ENCODE data around the gene FGF18.

Gene FGF18

DNA sequence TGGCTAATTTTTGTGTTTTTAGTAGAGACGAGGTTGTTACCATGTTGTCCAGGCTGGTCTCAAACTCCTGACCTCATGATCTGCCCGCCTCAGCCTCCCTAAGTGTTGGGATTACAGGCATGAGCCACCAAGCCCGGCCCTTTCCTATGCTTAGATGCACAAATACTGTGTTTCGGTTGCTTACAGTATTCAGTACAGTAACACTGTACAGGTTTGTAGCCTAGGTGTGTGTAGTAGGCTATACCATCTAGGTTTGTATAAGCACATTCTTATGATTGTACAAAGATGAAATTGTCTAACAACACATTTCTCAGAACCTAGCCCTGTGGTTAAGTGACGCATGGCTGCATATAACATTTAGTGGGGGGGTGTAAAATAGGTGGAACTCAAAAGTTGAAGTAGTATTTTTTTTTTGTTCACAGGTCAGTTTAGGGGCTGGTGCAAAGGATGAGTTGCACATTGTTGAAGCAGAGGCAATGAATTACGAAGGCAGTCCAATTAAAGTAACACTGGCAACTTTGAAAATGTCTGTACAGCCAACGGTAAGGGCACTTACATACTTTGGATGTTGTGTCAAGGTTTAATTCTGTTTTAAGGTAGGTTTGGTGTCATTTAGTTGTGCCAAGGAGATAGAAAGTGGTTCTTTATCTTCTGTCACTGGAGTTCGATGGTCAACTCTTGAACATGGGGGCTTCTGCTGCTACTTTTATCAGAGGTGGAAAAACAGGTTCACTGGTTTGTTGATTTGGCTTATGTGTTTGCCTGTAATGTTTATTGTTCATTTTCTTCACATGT, 28.4 kb upstream of the FGF18 start:
- Histone ChIP-seq H3K4me1 (ENCODE audit: control insufficient read depth, insufficient read depth, low read depth, low read length) (peaks cover 12% of the 10 kb centered on the region), H3K36me3 (ENCODE audit: control insufficient read depth in 1 of 2, insufficient read depth in 2 of 2, low read depth in 1 of 2, low read length in 2 of 2) (peaks cover 22 to 62% of the 10 kb centered on the region in 2 experiments), H3K18ac (ENCODE audit: low read depth in 1 of 2, low read length in 2 of 2) (no peak overlapping the region), H2AFZ (ENCODE audit: low read depth, low read length) (no peak overlapping the region), H3K27ac (ENCODE audit: low read length, poor library complexity, severe bottlenecking) (no peak overlapping the region), H2BK15ac (ENCODE audit: low read depth, poor library complexity, severe bottlenecking) (no peak overlapping the region), H3K4me2 (ENCODE audit: low read length, poor library complexity, severe bottlenecking) (peak overlapping the region; percentile 73), H3K4ac (ENCODE audit: low read depth in 1 of 2, low read length in 2 of 2) (no peak overlapping the region), H3K23ac (ENCODE audit: low read length in 2 of 2) (no peak overlapping the region), H3K9ac (ENCODE audit: low read length) (peak overlapping the region; percentile 95), H3K79me1 (replicated peaks; ENCODE audit: low read length, poor library complexity, severe bottlenecking) (peaks cover 3% of the 10 kb centered on the region), H4K8ac (ENCODE audit: low read length) (no peak overlapping the region), H4K91ac (ENCODE audit: low read length) (no peak overlapping the region), H2AK5ac (ENCODE audit: low read length, severe bottlenecking) (no peak overlapping the region), H3K27me3 (ENCODE audit: control insufficient read depth in 1 of 2, insufficient read depth in 1 of 2, low read length in 2 of 2) (no peaks in the 10 kb centered on the region), H3K14ac (ENCODE audit: low read length in 2 of 2) (no peak overlapping the region), H2BK5ac (ENCODE audit: low read depth, low read length, poor library complexity, severe bottlenecking) (no peak overlapping the region), H2BK120ac (ENCODE audit: low read depth, low read length) (no peak overlapping the region), H3K9me3 (ENCODE audit: control insufficient read depth, low read length) (no peaks in the 10 kb centered on the region), H3K4me3 (ENCODE audit: insufficient read depth in 1 of 2, low read depth in 1 of 2, low read length in 2 of 2) (peak overlapping the region in 1 of 2 experiments; percentile 94), H2BK12ac (ENCODE audit: low read length in 2 of 2) (no peak overlapping the region)
- 86% methylated on average over 7 of the region's 8 CpGs for WGBS
- peak; percentile 1 for DNase-seq

DNA sequence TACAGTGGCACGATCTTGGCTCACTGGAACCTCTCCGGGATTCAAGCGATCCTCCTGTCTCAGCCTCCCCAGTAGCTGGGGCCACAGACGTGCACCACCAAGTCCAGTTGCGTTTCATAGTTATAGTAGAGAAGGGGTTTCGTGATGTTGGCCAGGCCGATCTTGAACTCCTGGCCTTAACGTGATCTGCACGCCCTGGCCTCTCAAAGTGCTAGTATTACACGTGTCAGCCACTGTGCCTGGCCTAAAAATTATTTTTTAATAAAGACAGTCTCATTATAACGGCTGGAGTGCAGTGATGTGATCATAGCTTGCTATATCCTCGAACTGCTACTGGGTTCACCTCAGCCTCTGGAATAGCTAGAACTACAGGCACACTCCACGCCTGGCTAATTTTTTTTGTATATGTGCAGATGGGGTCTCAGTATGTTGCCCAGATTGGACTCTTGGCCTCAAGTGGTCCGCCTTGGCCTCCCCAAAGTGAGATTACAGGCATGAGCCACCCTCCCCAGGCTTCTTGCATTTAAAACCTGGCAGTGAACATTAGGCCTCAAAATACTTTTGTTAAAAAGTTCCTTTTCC, 27.4 kb upstream of the FGF18 start:
- Histone ChIP-seq H3K9ac (ENCODE audit: low read length) (peak overlapping the region; percentile 14), H4K8ac (ENCODE audit: low read length) (no peak overlapping the region), H3K23ac (ENCODE audit: low read length in 2 of 2) (no peak overlapping the region), H3K4me3 (ENCODE audit: insufficient read depth in 1 of 2, low read depth in 1 of 2, low read length in 2 of 2) (peak overlapping the region in 1 of 2 experiments; percentile 29), H2AFZ (ENCODE audit: low read depth, low read length) (no peak overlapping the region), H3K36me3 (ENCODE audit: control insufficient read depth in 1 of 2, insufficient read depth in 2 of 2, low read depth in 1 of 2, low read length in 2 of 2) (peaks cover 26 to 72% of the 10 kb centered on the region in 2 experiments), H2AK5ac (ENCODE audit: low read length, severe bottlenecking) (no peak overlapping the region), H3K18ac (ENCODE audit: low read depth in 1 of 2, low read length in 2 of 2) (no peak overlapping the region), H3K14ac (ENCODE audit: low read length in 2 of 2) (no peak overlapping the region), H4K91ac (ENCODE audit: low read length) (no peak overlapping the region), H3K79me1 (replicated peaks; ENCODE audit: low read length, poor library complexity, severe bottlenecking) (no peaks in the 10 kb centered on the region), H3K27me3 (ENCODE audit: control insufficient read depth in 1 of 2, insufficient read depth in 1 of 2, low read length in 2 of 2) (no peaks in the 10 kb centered on the region), H2BK120ac (ENCODE audit: low read depth, low read length) (no peak overlapping the region), H2BK15ac (ENCODE audit: low read depth, poor library complexity, severe bottlenecking) (no peak overlapping the region), H2BK12ac (ENCODE audit: low read length in 2 of 2) (no peak overlapping the region), H3K4me2 (ENCODE audit: low read length, poor library complexity, severe bottlenecking) (no peak overlapping the region), H3K4ac (ENCODE audit: low read depth in 1 of 2, low read length in 2 of 2) (no peak overlapping the region), H3K9me3 (ENCODE audit: control insufficient read depth, low read length) (no peaks in the 10 kb centered on the region), H3K4me1 (ENCODE audit: control insufficient read depth, insufficient read depth, low read depth, low read length) (peaks cover 11% of the 10 kb centered on the region), H2BK5ac (ENCODE audit: low read depth, low read length, poor library complexity, severe bottlenecking) (no peak overlapping the region), H3K27ac (ENCODE audit: low read length, poor library complexity, severe bottlenecking) (no peak overlapping the region)
- no peak for DNase-seq
- 91% methylated on average over 12 of the region's 14 CpGs for WGBS

DNA sequence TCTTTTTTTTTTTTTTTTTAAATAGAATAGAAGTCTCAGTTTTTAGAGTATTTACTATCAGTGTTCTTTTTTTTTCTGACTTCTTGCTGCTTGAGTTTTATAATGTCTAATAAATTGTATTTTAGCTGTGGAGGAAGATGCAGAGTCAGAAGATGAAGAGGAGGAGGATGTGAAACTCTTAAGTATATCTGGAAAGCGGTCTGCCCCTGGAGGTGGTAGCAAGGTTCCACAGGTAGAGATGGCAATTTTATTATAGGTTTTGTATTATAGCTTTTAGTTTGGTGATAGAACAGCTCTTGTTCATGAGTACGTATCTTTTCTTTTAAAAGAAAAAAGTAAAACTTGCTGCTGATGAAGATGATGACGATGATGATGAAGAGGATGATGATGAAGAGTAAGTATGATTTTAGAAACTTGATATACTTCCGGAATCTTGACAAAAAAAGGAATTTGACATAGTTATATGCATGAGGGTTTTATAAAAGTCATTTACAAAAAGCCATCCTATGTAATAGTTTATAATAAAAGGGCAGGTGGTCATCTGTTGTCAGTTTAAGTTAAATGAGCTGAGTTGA, 26.8 kb upstream of the FGF18 start:
- Histone ChIP-seq H4K8ac (ENCODE audit: low read length) (no peak overlapping the region), H3K4me1 (ENCODE audit: control insufficient read depth, insufficient read depth, low read depth, low read length) (peaks cover 11% of the 10 kb centered on the region), H2BK120ac (ENCODE audit: low read depth, low read length) (no peak overlapping the region), H2BK12ac (ENCODE audit: low read length in 2 of 2) (no peak overlapping the region), H2AK5ac (ENCODE audit: low read length, severe bottlenecking) (no peak overlapping the region), H3K27me3 (ENCODE audit: control insufficient read depth in 1 of 2, insufficient read depth in 1 of 2, low read length in 2 of 2) (no peaks in the 10 kb centered on the region), H3K9me3 (ENCODE audit: control insufficient read depth, low read length) (no peaks in the 10 kb centered on the region), H3K36me3 (ENCODE audit: control insufficient read depth in 1 of 2, insufficient read depth in 2 of 2, low read depth in 1 of 2, low read length in 2 of 2) (peaks cover 28 to 78% of the 10 kb centered on the region in 2 experiments), H3K4me2 (ENCODE audit: low read length, poor library complexity, severe bottlenecking) (no peak overlapping the region), H2BK15ac (ENCODE audit: low read depth, poor library complexity, severe bottlenecking) (no peak overlapping the region), H3K4me3 (ENCODE audit: insufficient read depth in 1 of 2, low read depth in 1 of 2, low read length in 2 of 2) (no peak overlapping the region), H3K14ac (ENCODE audit: low read length in 2 of 2) (no peak overlapping the region), H3K4ac (ENCODE audit: low read depth in 1 of 2, low read length in 2 of 2) (no peak overlapping the region), H3K9ac (ENCODE audit: low read length) (peak overlapping the region; percentile 14), H3K23ac (ENCODE audit: low read length in 2 of 2) (no peak overlapping the region), H4K91ac (ENCODE audit: low read length) (no peak overlapping the region), H3K79me1 (replicated peaks; ENCODE audit: low read length, poor library complexity, severe bottlenecking) (no peaks in the 10 kb centered on the region), H3K18ac (ENCODE audit: low read depth in 1 of 2, low read length in 2 of 2) (no peak overlapping the region), H2BK5ac (ENCODE audit: low read depth, low read length, poor library complexity, severe bottlenecking) (no peak overlapping the region), H2AFZ (ENCODE audit: low read depth, low read length) (no peak overlapping the region), H3K27ac (ENCODE audit: low read length, poor library complexity, severe bottlenecking) (no peak overlapping the region)
- 97% methylated on average over 3 of the region's 4 CpGs for WGBS
- DNase-seq: no peak

DNA sequence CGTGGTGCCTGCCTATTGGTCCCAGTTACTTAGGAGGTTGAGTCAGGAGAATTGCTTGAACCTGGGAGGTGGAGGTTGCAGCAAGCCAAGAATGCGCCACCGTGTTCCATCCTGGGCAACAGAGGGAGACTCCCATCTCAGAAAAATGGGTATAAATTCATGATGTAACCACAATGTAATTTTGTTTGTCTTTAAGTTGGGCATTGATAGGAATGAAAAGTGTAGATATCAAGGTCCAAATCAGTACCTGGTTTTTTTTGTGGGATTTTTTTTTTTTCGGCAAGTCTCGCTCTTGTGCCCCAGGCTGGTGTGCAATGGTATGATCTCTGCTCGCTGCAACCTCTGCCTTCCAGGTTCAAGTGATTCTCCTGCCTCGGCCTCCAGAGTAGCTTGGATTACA, 24.4 kb upstream of the FGF18 start:
- no peak for DNase-seq
- no peaks in the 10 kb centered on the region for H3K79me1 ChIP-seq (replicated peaks; ENCODE audit: low read length, poor library complexity, severe bottlenecking)
- H2BK12ac ChIP-seq (ENCODE audit: low read length in 2 of 2): no peak overlapping the region
- H2AFZ ChIP-seq (ENCODE audit: low read depth, low read length): no peak overlapping the region
- H3K9ac ChIP-seq (ENCODE audit: low read length): no peak overlapping the region
- H2AK5ac ChIP-seq (ENCODE audit: low read length, severe bottlenecking): no peak overlapping the region
- H4K8ac ChIP-seq (ENCODE audit: low read length): no peak overlapping the region
- no peak overlapping the region for H3K4ac ChIP-seq (ENCODE audit: low read depth in 1 of 2, low read length in 2 of 2)
- H3K27me3 ChIP-seq (ENCODE audit: control insufficient read depth in 1 of 2, insufficient read depth in 1 of 2, low read length in 2 of 2): no peaks in the 10 kb centered on the region
- H2BK5ac ChIP-seq (ENCODE audit: low read depth, low read length, poor library complexity, severe bottlenecking): no peak overlapping the region
- H3K9me3 ChIP-seq (ENCODE audit: control insufficient read depth, low read length): no peaks in the 10 kb centered on the region
- H3K14ac ChIP-seq (ENCODE audit: low read length in 2 of 2): no peak overlapping the region
- H3K4me1 ChIP-seq (ENCODE audit: control insufficient read depth, insufficient read depth, low read depth, low read length): peaks cover 11% of the 10 kb centered on the region
- no peak overlapping the region for H4K91ac ChIP-seq (ENCODE audit: low read length)
- H3K18ac ChIP-seq (ENCODE audit: low read depth in 1 of 2, low read length in 2 of 2): no peak overlapping the region
- 97% methylated on average over 7 of the region's 7 CpGs for WGBS
- H3K27ac ChIP-seq (ENCODE audit: low read length, poor library complexity, severe bottlenecking): no peak overlapping the region
- H2BK15ac ChIP-seq (ENCODE audit: low read depth, poor library complexity, severe bottlenecking): no peak overlapping the region
- no peak overlapping the region for H2BK120ac ChIP-seq (ENCODE audit: low read depth, low read length)
- no peak overlapping the region for H3K4me2 ChIP-seq (ENCODE audit: low read length, poor library complexity, severe bottlenecking)
- H3K36me3 ChIP-seq (ENCODE audit: control insufficient read depth in 1 of 2, insufficient read depth in 2 of 2, low read depth in 1 of 2, low read length in 2 of 2): peaks cover 41 to 98% of the 10 kb centered on the region in 2 experiments
- no peak overlapping the region for H3K23ac ChIP-seq (ENCODE audit: low read length in 2 of 2)
- no peak overlapping the region for H3K4me3 ChIP-seq (ENCODE audit: insufficient read depth in 1 of 2, low read depth in 1 of 2, low read length in 2 of 2)

Data from mesenchymal stem cell (in vitro differentiated cells and primary cell).